GM18498 (cell line): Measurements from ENCODE around the gene RPS23.
A peak's percentile ranks its signal among the peaks of the same experiment; 100 is the strongest.

Experiments used
- ATAC-seq: cut with Tn5 transposase; IDR thresholded peaks from one replicate; pipeline ENCODE4 v1.9.1; 2021; ENCODE audit warnings: mild to moderate bottlenecking, moderate library complexity; ENCODE audit not compliant: unreplicated experiment

Gene RPS23

GRCh38 chr5:82277987-82278710 lies at the start of gene RPS23:
TSS of gene RPS23 (minus strand) at chr5:82278354. CDS start at chr5:82278323, 31 bp downstream.
- peak; percentile 93 for ATAC-seq

- ATAC-seq = no peak
Measured at GRCh38 chr5:82327941-82328340, 49.8 kb upstream of the RPS23 start.

GRCh38 chr5:82325996-82326395 lies 47.8 kb upstream of the RPS23 start:
- no peak for ATAC-seq

- no peak for ATAC-seq
Measured at GRCh38 chr5:82325155-82325554, 47.0 kb upstream of the RPS23 start.

- no peak for ATAC-seq
Measured at GRCh38 chr5:82320966-82321365, 42.8 kb upstream of the RPS23 start.

- no peak for ATAC-seq
Measured at GRCh38 chr5:82319651-82320376, 41.7 kb upstream of the RPS23 start.

GRCh38 chr5:82319192-82319591 lies 41.0 kb upstream of the RPS23 start:
- no peak for ATAC-seq

- ATAC-seq = no peak
Measured at GRCh38 chr5:82314964-82315758, 37.0 kb upstream of the RPS23 start.

GRCh38 chr5:82313016-82313415 lies 34.9 kb upstream of the RPS23 start:
- ATAC-seq = no peak

GRCh38 chr5:82312373-82312856 lies 34.3 kb upstream of the RPS23 start:
- ATAC-seq = no peak

GRCh38 chr5:82309091-82309531 lies 31.0 kb upstream of the RPS23 start:
- no peak for ATAC-seq

- no peak for ATAC-seq
Measured at GRCh38 chr5:82308416-82308815, 30.3 kb upstream of the RPS23 start.

GRCh38 chr5:82307451-82307850 lies 29.3 kb upstream of the RPS23 start:
- ATAC-seq = no peak

- ATAC-seq = no peak
Measured at GRCh38 chr5:82306151-82306550, 28.0 kb upstream of the RPS23 start.

- no peak for ATAC-seq
Measured at GRCh38 chr5:82301190-82301589, 23.0 kb upstream of the RPS23 start.

- no peak for ATAC-seq
Measured at GRCh38 chr5:82298668-82299067, 20.5 kb upstream of the RPS23 start.

GRCh38 chr5:82297711-82298110 lies 19.6 kb upstream of the RPS23 start:
- no peak for ATAC-seq

GRCh38 chr5:82296929-82297328 lies 18.8 kb upstream of the RPS23 start:
- no peak for ATAC-seq

- no peak for ATAC-seq
Measured at GRCh38 chr5:82295959-82296531, 17.9 kb upstream of the RPS23 start.

- no peak for ATAC-seq
Measured at GRCh38 chr5:82295144-82295543, 17.0 kb upstream of the RPS23 start.

GRCh38 chr5:82291420-82291819 lies 13.3 kb upstream of the RPS23 start:
- ATAC-seq = no peak
